Left renal cortex interstitium (tissue), 4 donors: ENCODE measurements around the gene CLIP2. TPM values are rescaled to one million over a fixed set of nuclear protein-coding genes. Genes with fewer than 3 reads are reported as not detected.

ENCODE experiments used
- polyA plus RNA-seq, 4 donors: library from polyadenylated mRNA; unstranded; fragments of 120-200 nt; gene quantifications; one replicate each; pipeline ENCODE4 v1.2.1, GENCODE V29; 2013; ENCODE audit not compliant: insufficient read length in 4 of 4

The CLIP2 gene
- polyA plus RNA-seq, 4 donors, result 26.0 to 38.2 (median 30.4) TPM

Other genes starting within 250 kb of the CLIP2 start
- gene LIMK1, start 205.6 kb upstream of the CLIP2 start, polyA plus RNA-seq, result 10 to 100 TPM; 20.3 to 30.6 (median 24.6) TPM
- gene EIF4H, start 115.1 kb upstream of the CLIP2 start, polyA plus RNA-seq, result 100 to 1,000 TPM; 278 to 294 (median 293) TPM
- gene LAT2, start 79.4 kb upstream of the CLIP2 start, polyA plus RNA-seq, result 1 to 10 TPM; 2.5 to 4.3 (median 3.2) TPM
- gene RFC2, start 35.0 kb upstream of the CLIP2 start, polyA plus RNA-seq, result 10 to 100 TPM; 41.1 to 48.8 (median 43.8) TPM
- gene GTF2IRD1, start 164.5 kb downstream of the CLIP2 start, polyA plus RNA-seq, result 10 to 100 TPM; 50.3 to 62.1 (median 55.4) TPM